NK-92 (cell line): Measurements from ENCODE around the gene CPLANE1.

ENCODE experiments used
- DNase-seq: peaks from one replicate; lab custom pipeline; 2025; ENCODE audit not compliant: unreplicated experiment; lab: John Stamatoyannopoulos, UW

Gene CPLANE1

DNA sequence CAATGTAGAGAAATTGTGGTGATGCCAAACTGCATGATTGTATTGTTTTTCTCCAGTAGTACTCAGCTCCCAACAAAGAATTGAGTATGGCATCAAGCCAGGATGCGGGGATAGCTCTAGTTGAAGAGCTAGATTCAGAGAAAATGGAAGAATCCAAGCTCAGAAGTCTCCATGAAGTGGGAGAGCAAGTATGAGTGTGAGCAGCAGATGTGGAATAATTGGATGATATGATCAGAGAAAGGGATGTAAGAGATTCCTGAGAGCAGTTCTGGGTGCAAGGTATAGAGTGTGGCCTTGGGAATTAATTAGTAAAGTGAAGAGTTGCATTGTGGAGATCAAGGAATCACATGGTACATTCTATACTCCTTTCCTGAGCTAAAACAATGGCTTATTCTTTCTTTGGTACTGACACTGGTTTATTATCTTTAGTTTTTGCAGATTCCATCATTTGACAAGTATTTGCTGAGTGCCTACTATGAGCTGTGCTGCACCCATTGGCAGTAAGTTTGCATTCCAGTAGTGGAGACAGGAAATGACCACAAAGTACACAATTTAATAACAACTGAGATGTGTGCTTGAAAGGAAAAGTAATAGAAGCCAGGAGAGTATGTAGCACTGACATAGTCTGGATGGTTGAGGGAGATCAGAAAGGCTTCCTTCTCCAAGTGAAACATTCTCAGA is 177.1 kb downstream of the CPLANE1 start:
- DNase-seq, result no peak

DNA sequence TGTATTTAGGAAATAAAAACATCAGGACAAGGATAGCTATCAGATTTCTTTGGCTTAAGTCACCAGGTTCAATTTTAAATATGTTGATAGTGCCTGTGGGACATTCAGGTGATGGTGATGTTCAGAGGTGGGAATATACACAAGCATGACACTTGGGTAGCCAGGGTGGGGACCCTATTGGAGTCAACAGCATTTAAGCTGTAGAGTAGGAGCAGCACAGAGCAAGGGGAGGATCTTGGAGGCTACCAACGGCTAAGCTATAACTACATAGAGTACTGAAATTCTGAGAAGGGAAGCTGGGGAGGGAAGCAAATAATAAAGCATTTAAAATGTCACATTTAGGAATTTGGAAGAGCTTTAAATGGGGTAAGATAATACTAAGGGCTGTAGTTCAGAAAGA is 177.7 kb downstream of the CPLANE1 start:
- no peak for DNase-seq

DNA sequence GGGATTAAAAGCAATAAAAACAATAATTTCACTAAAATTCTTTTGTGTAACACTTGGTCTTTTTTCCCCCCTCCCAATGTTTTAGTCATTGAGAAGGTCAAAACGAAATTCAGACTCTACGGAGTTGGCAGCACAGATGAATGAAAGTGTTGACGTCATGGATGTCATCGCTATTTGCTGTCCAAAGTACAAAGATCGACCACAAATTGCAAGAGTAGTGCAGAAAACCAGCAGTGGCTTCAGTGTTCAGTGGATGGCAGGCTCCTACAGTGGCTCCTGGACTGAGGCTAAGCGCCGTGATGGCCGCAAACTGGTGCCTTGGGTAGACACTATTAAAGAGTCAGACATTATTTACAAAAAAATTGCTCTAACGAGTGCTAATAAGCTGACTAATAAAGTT is 184.7 kb downstream of the CPLANE1 start:
- DNase-seq, result no peak

DNA sequence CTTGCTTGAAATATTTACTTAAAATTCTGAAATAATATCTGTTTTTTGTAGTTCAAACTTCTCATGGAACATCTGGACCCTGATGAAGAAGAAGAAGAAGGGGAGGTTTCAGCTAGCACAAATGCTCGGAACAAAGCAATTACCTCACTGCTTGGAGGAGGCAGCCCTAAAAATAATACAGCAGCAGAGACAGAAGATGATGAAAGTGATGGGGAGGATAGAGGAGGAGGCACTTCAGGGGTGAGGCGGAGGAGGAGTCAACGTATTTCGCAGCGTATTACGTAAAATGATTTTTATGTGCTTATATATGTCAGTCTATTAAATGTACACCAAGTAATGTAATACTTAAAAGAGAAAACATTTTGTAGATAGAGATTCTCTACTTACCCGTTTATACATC is 185.4 kb downstream of the CPLANE1 start:
- no peak for DNase-seq

DNA sequence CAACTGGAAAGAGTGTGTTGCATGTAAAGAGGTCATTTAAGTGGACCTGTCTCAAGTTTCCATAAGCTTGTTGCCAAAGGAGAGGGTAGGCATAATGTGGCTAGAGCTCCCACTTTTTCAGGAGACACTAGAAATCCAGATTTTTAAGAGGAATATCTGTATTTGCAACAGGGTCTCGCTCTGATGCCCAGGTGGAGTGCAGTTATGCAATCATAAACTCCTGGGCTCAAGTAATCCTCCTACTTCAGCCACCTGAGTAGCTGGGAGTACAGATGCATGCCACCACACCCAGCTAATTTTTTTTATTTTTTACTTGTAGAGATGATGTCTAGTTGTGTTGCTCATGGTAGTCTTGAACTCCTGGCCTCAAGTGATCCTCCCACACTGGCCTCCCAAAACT is 189.1 kb downstream of the CPLANE1 start:
- no peak for DNase-seq

DNA sequence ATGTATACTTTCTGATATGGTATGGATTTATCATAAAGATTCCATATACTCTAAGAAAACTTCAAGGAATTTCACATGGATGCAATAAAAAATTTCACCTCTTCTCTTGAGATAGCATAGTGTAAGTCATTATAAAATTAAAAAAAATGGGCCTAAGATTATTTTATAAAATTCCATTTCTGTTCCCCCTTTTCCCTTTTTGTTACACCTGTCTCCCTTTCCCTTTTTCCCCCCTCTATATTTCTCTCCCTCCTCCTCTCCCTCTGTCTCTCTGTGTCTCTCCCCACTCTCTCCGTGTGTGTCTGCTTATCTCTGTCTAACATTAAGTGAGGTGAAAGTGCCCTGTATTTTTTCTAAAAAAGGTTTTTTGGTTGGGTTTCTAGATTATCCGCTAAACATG is 192.4 kb downstream of the CPLANE1 start:
- no peak for DNase-seq
